Neuronal stem cell (in vitro differentiated cells): ENCODE data around the gene ESYT3.

Experiments used
- DNase-seq: peaks from one replicate; pipeline ENCODE4 v3.0.0-alpha.2; 2013; ENCODE audit warnings: low spot score
- H2AFZ ChIP-seq: one replicate; pipeline ENCODE4 v1.6.1; 2013; ENCODE audit warnings: mild to moderate bottlenecking, low read length, inconsistent platforms
- H2AK5ac ChIP-seq: 2 replicates; pipeline ENCODE4 v1.6.1; 2013; ENCODE audit warnings: low read depth, mild to moderate bottlenecking, inconsistent platforms, low read length, moderate library complexity, mixed read lengths
- H2BK120ac ChIP-seq: 2 replicates; pipeline ENCODE4 v1.6.1; 2013; ENCODE audit warnings: low read depth, mild to moderate bottlenecking, inconsistent platforms, low read length, moderate library complexity, mixed read lengths
- H2BK12ac ChIP-seq: one replicate; pipeline ENCODE4 v1.6.1; 2013; ENCODE audit warnings: low read length, inconsistent platforms
- H2BK15ac ChIP-seq: 2 replicates; pipeline ENCODE4 v1.6.1; 2013; ENCODE audit warnings: mild to moderate bottlenecking, low read length, inconsistent platforms, mixed read lengths
- H2BK5ac ChIP-seq: one replicate; pipeline ENCODE4 v1.6.1; 2013; ENCODE audit warnings: inconsistent platforms, mild to moderate bottlenecking, low read length, moderate library complexity
- H3K14ac ChIP-seq: one replicate; pipeline ENCODE4 v1.6.1; 2013; ENCODE audit warnings: low read length, inconsistent platforms
- H3K18ac ChIP-seq: 2 replicates; pipeline ENCODE4 v1.6.1; 2013; ENCODE audit warnings: low read length, inconsistent platforms
- H3K23ac ChIP-seq: 2 replicates; pipeline ENCODE4 v1.6.1; 2013; ENCODE audit warnings: low read depth, mild to moderate bottlenecking, mixed read lengths, low read length, inconsistent platforms; ENCODE audit not compliant: poor library complexity
- H3K27ac ChIP-seq: replicated peaks from 3 replicates; pipeline ENCODE4 v1.5.1; 2013; ENCODE audit warnings: low read length, inconsistent platforms
- H3K27me3 ChIP-seq, 3 experiments: 2 replicates each; pipeline ENCODE4 v1.6.1; 2013; ENCODE audit warnings: low read length in 3 of 3, mild to moderate bottlenecking in 2 of 3, inconsistent platforms in 1 of 3, low read depth in 1 of 3, mixed read lengths in 1 of 3, moderate library complexity in 1 of 3; ENCODE audit not compliant: control insufficient read depth in 3 of 3, insufficient read depth in 3 of 3
- H3K36me3 ChIP-seq, 2 donors: replicated peaks in 1 of 2; 2 replicates each; pipeline ENCODE4 v1.6.1; 2013; ENCODE audit warnings: low read length in 2 of 2; ENCODE audit not compliant: control insufficient read depth in 2 of 2, insufficient read depth in 2 of 2
- H3K4ac ChIP-seq: 2 replicates; pipeline ENCODE4 v1.6.1; 2013; ENCODE audit warnings: inconsistent platforms, mild to moderate bottlenecking, low read length, moderate library complexity
- H3K4me1 ChIP-seq, 2 donors: 1 replicate in 1 of 2; 2 replicates in 1 of 2; pipeline ENCODE4 v1.6.1; 2013; ENCODE audit warnings: low read length in 2 of 2, low read depth in 1 of 2; ENCODE audit not compliant: control insufficient read depth in 2 of 2, insufficient read depth in 1 of 2
- H3K4me2 ChIP-seq: one replicate; pipeline ENCODE4 v1.6.1; 2013; ENCODE audit warnings: mild to moderate bottlenecking, low read length, inconsistent platforms; ENCODE audit not compliant: insufficient read depth, poor library complexity, severe bottlenecking
- H3K4me3 ChIP-seq, 2 donors: 2 replicates each; pipeline ENCODE4 v1.5.1; 2013; ENCODE audit warnings: low read length in 2 of 2, mild to moderate bottlenecking in 2 of 2, inconsistent platforms in 1 of 2, moderate library complexity in 1 of 2
- H3K79me1 ChIP-seq: one replicate; pipeline ENCODE4 v1.6.1; 2013; ENCODE audit warnings: low read depth, mild to moderate bottlenecking, inconsistent platforms, low read length, moderate library complexity
- H3K9ac ChIP-seq: one replicate; pipeline ENCODE4 v1.6.1; 2013; ENCODE audit warnings: mild to moderate bottlenecking, low read depth, low read length, inconsistent platforms; ENCODE audit not compliant: poor library complexity
- H3K9me3 ChIP-seq, 2 donors: replicated peaks in 1 of 2; 2 replicates each; pipeline versions ENCODE3 to v1.6.1; 2013; ENCODE audit warnings: low read length in 2 of 2, mild to moderate bottlenecking in 2 of 2, inconsistent platforms in 1 of 2, low read depth in 1 of 2, mixed read lengths in 1 of 2, moderate library complexity in 1 of 2; ENCODE audit not compliant: control insufficient read depth in 2 of 2, insufficient read depth in 1 of 2
- H4K8ac ChIP-seq: one replicate; pipeline ENCODE4 v1.6.1; 2013; ENCODE audit warnings: low read depth, mild to moderate bottlenecking, inconsistent platforms, low read length, moderate library complexity
- H4K91ac ChIP-seq: one replicate; pipeline ENCODE4 v1.6.1; 2013; ENCODE audit warnings: low read length, low read depth, mild to moderate bottlenecking, inconsistent platforms; ENCODE audit not compliant: poor library complexity
- WGBS, 2 donors: extraction: QIAGEN DNeasy Blood & Tissue Kit; methylation state at CpG; one replicate each; pipeline ENCODE4 v1.1.7; 2013; ENCODE audit warnings: missing lambda C conversion rate in 2 of 2, mixed read lengths in 1 of 2; ENCODE audit not compliant: insufficient read length in 2 of 2, insufficient replicate concordance in 1 of 2; ENCODE audit errors: extremely low coverage in 2 of 2; 5-methylcytosine and 5-hydroxymethylcytosine counted together

Gene ESYT3

GRCh38 chr3:138497021-138497420, 62.6 kb downstream of the ESYT3 start:
- Histone ChIP-seq H3K27ac (no peak overlapping the region), H4K91ac (no peak overlapping the region), H3K36me3 (peaks cover 3 to 30% of the 10 kb centered on the region in 2 donors), H3K23ac (no peak overlapping the region), H3K18ac (no peak overlapping the region), H3K4me1 (no peaks in the 10 kb centered on the region), H4K8ac (no peak overlapping the region), H3K79me1 (no peaks in the 10 kb centered on the region), H3K4ac (no peak overlapping the region), H2BK15ac (no peak overlapping the region), H2AFZ (no peak overlapping the region), H2AK5ac (no peak overlapping the region), H3K27me3 (no peaks in the 10 kb centered on the region), H3K9ac (no peak overlapping the region), H2BK120ac (no peak overlapping the region), H3K4me3 (no peak overlapping the region), H2BK5ac (no peak overlapping the region), H2BK12ac (no peak overlapping the region), H3K14ac (no peak overlapping the region), H3K9me3 (peaks cover 0 to 3% of the 10 kb centered on the region in 2 donors), H3K4me2 (no peak overlapping the region)
- no peak for DNase-seq

- H3K27ac ChIP-seq = no peak overlapping the region
- no peak overlapping the region for H2AFZ ChIP-seq
- peaks cover 0 to 2% of the 10 kb centered on the region in 2 donors for H3K9me3 ChIP-seq
- H3K18ac ChIP-seq = no peak overlapping the region
- no peaks in the 10 kb centered on the region for H3K27me3 ChIP-seq
- H4K91ac ChIP-seq = no peak overlapping the region
- no peak overlapping the region for H3K4me2 ChIP-seq
- H4K8ac ChIP-seq = no peak overlapping the region
- no peak overlapping the region for H2BK120ac ChIP-seq
- no peak overlapping the region for H3K4ac ChIP-seq
- peaks cover 3 to 30% of the 10 kb centered on the region in 2 donors for H3K36me3 ChIP-seq
- WGBS, 2 donors = no CpG with 5 or more reads among the region's 1 CpG
- no peaks in the 10 kb centered on the region for H3K4me1 ChIP-seq
- no peak overlapping the region for H3K4me3 ChIP-seq
- no peak overlapping the region for H2AK5ac ChIP-seq
- no peak for DNase-seq
- no peak overlapping the region for H2BK15ac ChIP-seq
- no peak overlapping the region for H2BK12ac ChIP-seq
- H3K79me1 ChIP-seq = no peaks in the 10 kb centered on the region
- H2BK5ac ChIP-seq = no peak overlapping the region
- H3K14ac ChIP-seq = no peak overlapping the region
- H3K23ac ChIP-seq = no peak overlapping the region
- H3K9ac ChIP-seq = no peak overlapping the region
These were observed 63.4 kb downstream of the ESYT3 start for GRCh38 chr3:138497851-138498250.

- no peak overlapping the region for H3K4ac ChIP-seq
- no peak overlapping the region for H4K8ac ChIP-seq
- no peaks in the 10 kb centered on the region for H3K27me3 ChIP-seq
- no peak overlapping the region for H2BK15ac ChIP-seq
- H3K4me3 ChIP-seq = no peak overlapping the region
- no peak overlapping the region for H3K18ac ChIP-seq
- H2AK5ac ChIP-seq = no peak overlapping the region
- H2BK12ac ChIP-seq = no peak overlapping the region
- H3K23ac ChIP-seq = no peak overlapping the region
- DNase-seq = no peak
- H3K9ac ChIP-seq = no peak overlapping the region
- no peak overlapping the region for H2BK5ac ChIP-seq
- no peaks in the 10 kb centered on the region for H3K79me1 ChIP-seq
- no peaks in the 10 kb centered on the region for H3K9me3 ChIP-seq
- peaks cover 0 to 22% of the 10 kb centered on the region in 2 donors for H3K36me3 ChIP-seq
- no peak overlapping the region for H3K4me2 ChIP-seq
- H4K91ac ChIP-seq = no peak overlapping the region
- no peak overlapping the region for H2AFZ ChIP-seq
- H3K14ac ChIP-seq = no peak overlapping the region
- H2BK120ac ChIP-seq = no peak overlapping the region
- no peaks in the 10 kb centered on the region for H3K4me1 ChIP-seq
- no peak overlapping the region for H3K27ac ChIP-seq
These were observed 64.6 kb downstream of the ESYT3 start for GRCh38 chr3:138498991-138499390.

DNA sequence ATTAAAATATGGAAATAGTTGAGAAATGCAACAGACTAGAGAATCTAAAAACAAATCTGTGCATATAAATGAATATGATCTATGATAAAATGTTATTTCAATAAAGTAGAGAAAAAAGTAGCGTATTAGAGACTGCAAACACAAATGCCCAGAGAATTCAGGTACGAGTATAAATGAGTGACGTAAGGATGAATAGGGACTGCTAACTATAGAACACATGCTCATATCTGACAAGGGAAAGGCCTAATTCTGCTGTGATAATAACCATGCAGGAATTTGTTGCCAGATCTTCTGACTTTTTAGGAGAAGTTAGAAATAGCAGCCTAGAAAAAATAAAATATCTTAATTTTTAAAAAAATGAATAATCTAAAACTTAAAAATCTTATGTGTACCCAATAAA, 73.1 kb downstream of the ESYT3 start:
- no peaks in the 10 kb centered on the region for H3K36me3 ChIP-seq
- WGBS, 2 donors = no CpG with 5 or more reads among the region's 3 CpGs

More for the DNA sequence above, 73.1 kb downstream of the ESYT3 start:
- Histone ChIP-seq H2BK5ac (no peak overlapping the region), H3K9me3 (no peaks in the 10 kb centered on the region), H3K4me3 (no peak overlapping the region), H2AK5ac (no peak overlapping the region), H3K4me1 (no peaks in the 10 kb centered on the region), H3K79me1 (no peaks in the 10 kb centered on the region), H3K9ac (no peak overlapping the region), H2BK15ac (no peak overlapping the region), H3K18ac (no peak overlapping the region), H2AFZ (no peak overlapping the region), H4K8ac (no peak overlapping the region), H3K4ac (no peak overlapping the region), H4K91ac (no peak overlapping the region), H3K14ac (no peak overlapping the region), H3K4me2 (no peak overlapping the region), H3K23ac (no peak overlapping the region), H2BK120ac (no peak overlapping the region), H2BK12ac (no peak overlapping the region), H3K27ac (no peak overlapping the region), H3K27me3 (no peaks in the 10 kb centered on the region)
- DNase-seq = no peak
